K562 (cell line): Measurements from ENCODE around the gene COX7A2. TPM values are rescaled to one million over a fixed set of nuclear protein-coding genes. Genes with fewer than 3 reads are reported as not detected.

Experiments
- JUN ChIP-seq, 2 experiments: sonication (generic) in 1 of 2; formaldehyde crosslinking in 1 of 2; IDR thresholded peaks; 2 replicates each; pipeline versions ENCODE4 v1.6.1 to v1.8.0; 2012 to 2022; ENCODE audit warnings: borderline replicate concordance in 2 of 2, mild to moderate bottlenecking in 2 of 2, improper control_type of control experiment in 1 of 2, low read depth in 1 of 2, low read length in 1 of 2, missing genetic modification reagents in 1 of 2
- MAZ ChIP-seq, 2 experiments: fragments of 450-650 bp in 1 of 2; sonication (generic) in 1 of 2; formaldehyde crosslinking; IDR thresholded peaks in 1 of 2; conservative IDR thresholded peaks in 1 of 2; 2 replicates each; pipeline versions ENCODE4 v1.4.0 to v1.5.0; 2020; ENCODE audit warnings: mild to moderate bottlenecking in 1 of 2, missing genetic modification reagents in 1 of 2
- MECOM ChIP-seq: fragments of 250-450 bp; sonication (Bioruptor Pico); IDR thresholded peaks from 2 replicates; pipeline ENCODE4 v1.8.0; 2022; ENCODE audit warnings: inconsistent platforms
- POLR2AphosphoS5 ChIP-seq: IDR thresholded peaks from 2 replicates; pipeline ENCODE4 v1.6.1; 2011; ENCODE audit warnings: mild to moderate bottlenecking, low read depth, low read length, moderate library complexity; ENCODE audit not compliant: control insufficient read depth, insufficient read depth
- PPARD ChIP-seq: fragments of 250-450 bp; sonication (Bioruptor Pico); IDR thresholded peaks from 2 replicates; pipeline ENCODE4 v1.8.0; 2022; ENCODE audit warnings: inconsistent platforms, mild to moderate bottlenecking, moderate library complexity
- SP1 ChIP-seq: sonication (generic); formaldehyde crosslinking; IDR thresholded peaks from 2 replicates; pipeline ENCODE4 v1.8.1; 2022; ENCODE audit warnings: mild to moderate bottlenecking, missing genetic modification reagents
- SP2 ChIP-seq: IDR thresholded peaks from 2 replicates; pipeline ENCODE4 v1.6.1; 2011; ENCODE audit warnings: mild to moderate bottlenecking, low read depth, low read length, moderate library complexity; ENCODE audit not compliant: poor library complexity, severe bottlenecking; ENCODE audit errors: extremely low read depth
- SPI1 ChIP-seq: IDR thresholded peaks from 2 replicates; pipeline ENCODE4 v1.6.1; 2011; ENCODE audit warnings: low read depth, low read length, control low read depth, borderline replicate concordance
- TAF9B ChIP-seq: fragments of 450-650 bp; IDR thresholded peaks from 2 replicates; pipeline ENCODE4 v1.6.1; 2018; ENCODE audit warnings: mild to moderate bottlenecking; ENCODE audit not compliant: partially characterized antibody
- ZSCAN29 ChIP-seq: fragments of 450-650 bp; IDR thresholded peaks from 2 replicates; pipeline ENCODE4 v1.6.1; 2017
- polyA plus RNA-seq, 8 experiments: library from polyadenylated mRNA; depleted of rRNA in 4 of 8; stranded (reverse) in 5 of 8; unstranded in 3 of 8; fragments of >200 nt; fragmentation: Nextera tagmentation in 2 of 8; fragmentation: Illumina TruSeq in 1 of 8; extraction: Ambion mirVana in 2 of 8; extraction: Trizol in 1 of 8; gene quantifications; 2 replicates each; pipeline versions ENCODE4 v1.2.1 to v1.2.3, GENCODE V29; 2011 to 2014; ENCODE audit warnings: inconsistent platforms in 1 of 8, missing spikeins in 1 of 8
- total RNA-seq, 7 experiments: library from RNA; depleted of rRNA in 6 of 7; stranded (reverse); fragments of >200 nt in 6 of 7; fragmentation: Illumina TruSeq in 2 of 7; extraction: Trizol in 2 of 7; gene quantifications; 2 replicates each; pipeline versions ENCODE4 v1.2.1 to v1.2.3, GENCODE V29; 2011 to 2021; ENCODE audit warnings: low replicate concordance in 1 of 7
- TF ChIP-seq, protein P1 (sequence below): sonication (generic); formaldehyde crosslinking; IDR thresholded peaks from 2 replicates; pipeline ENCODE4 v1.9.0; 2022; ENCODE audit warnings: mild to moderate bottlenecking, missing genetic modification reagents
- TF ChIP-seq, protein P2 (sequence below): sonication (generic); formaldehyde crosslinking; IDR thresholded peaks from 2 replicates; pipeline ENCODE4 v1.8.1; 2022; ENCODE audit warnings: missing genetic modification reagents
- TF ChIP-seq, protein P3 (sequence below), 2 experiments: fragments of 450-650 bp in 1 of 2; sonication (generic) in 1 of 2; formaldehyde crosslinking in 1 of 2; IDR thresholded peaks; 2 replicates each; pipeline versions ENCODE4 v1.7.1 to v1.9.0; 2016 to 2022; ENCODE audit warnings: inconsistent platforms in 1 of 2, mild to moderate bottlenecking in 1 of 2, missing genetic modification reagents in 1 of 2

The COX7A2 gene
- total and polyA plus RNA-seq, 9 of the 15 experiments (the other 6 are each of a cell fraction or from before 2014, with no cell fraction given): 234 to 2,216 (median 585) TPM

DNA sequence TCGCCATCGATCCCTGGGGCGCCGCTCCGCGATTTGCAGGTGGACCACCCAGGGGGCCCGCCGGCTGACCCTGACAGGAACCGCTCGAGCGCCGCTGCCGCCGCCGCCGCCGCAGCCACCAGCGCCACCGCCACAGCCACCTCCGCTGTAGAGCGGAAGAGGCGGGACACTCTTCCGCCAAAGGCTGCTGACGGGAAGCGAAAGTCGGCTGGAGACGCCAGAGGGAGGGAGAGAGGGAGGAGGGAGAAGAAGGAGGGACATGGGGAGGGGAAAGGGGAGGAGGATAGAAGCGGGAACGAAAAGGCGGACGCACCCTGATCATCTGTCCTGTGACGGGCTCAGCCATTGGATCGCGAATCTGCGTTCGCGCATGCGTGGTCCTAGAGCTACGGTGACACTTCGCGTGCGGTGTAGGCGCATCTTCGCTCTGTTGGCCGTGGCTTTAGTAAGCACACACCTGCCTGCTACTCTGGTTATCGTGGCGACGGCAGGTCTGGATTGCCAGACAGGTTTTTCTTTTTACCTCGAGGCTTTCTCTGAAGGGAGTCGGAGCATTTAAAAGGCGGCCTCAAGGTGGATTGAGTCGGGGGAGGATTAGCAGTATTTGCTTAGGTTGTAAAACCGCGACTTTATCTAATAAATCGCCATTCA lies 41.2 kb upstream of the COX7A2 start, which contains the start of gene TMEM30A (continued):
- TF ChIP-seq PPARD (CRISPR knock-in tag): no peak
- TF ChIP-seq SPI1: peak; percentile 63
- TF ChIP-seq, protein P1, sequence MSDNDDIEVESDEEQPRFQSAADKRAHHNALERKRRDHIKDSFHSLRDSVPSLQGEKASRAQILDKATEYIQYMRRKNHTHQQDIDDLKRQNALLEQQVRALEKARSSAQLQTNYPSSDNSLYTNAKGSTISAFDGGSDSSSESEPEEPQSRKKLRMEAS (CRISPR knock-in tag): peak; percentile 60
- TF ChIP-seq TAF9B: peak; percentile 68
- peak; percentile 93 for TF ChIP-seq SP1 (CRISPR knock-in tag)
- peak; percentile 24 for TF ChIP-seq SP2
- TF ChIP-seq, protein P2, sequence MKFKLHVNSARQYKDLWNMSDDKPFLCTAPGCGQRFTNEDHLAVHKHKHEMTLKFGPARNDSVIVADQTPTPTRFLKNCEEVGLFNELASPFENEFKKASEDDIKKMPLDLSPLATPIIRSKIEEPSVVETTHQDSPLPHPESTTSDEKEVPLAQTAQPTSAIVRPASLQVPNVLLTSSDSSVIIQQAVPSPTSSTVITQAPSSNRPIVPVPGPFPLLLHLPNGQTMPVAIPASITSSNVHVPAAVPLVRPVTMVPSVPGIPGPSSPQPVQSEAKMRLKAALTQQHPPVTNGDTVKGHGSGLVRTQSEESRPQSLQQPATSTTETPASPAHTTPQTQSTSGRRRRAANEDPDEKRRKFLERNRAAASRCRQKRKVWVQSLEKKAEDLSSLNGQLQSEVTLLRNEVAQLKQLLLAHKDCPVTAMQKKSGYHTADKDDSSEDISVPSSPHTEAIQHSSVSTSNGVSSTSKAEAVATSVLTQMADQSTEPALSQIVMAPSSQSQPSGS (CRISPR knock-in tag): no peak
- TF ChIP-seq POLR2AphosphoS5: peak; percentile 80; the same call in 1 of the 2 replicates
- TF ChIP-seq JUN (IDR thresholded peaks at IDR 0.05; ENCODE audit: borderline replicate concordance, low read depth, low read length): no peak
- TF ChIP-seq JUN (CRISPR knock-in tag; IDR thresholded peaks at IDR 0.05; ENCODE audit: borderline replicate concordance): 0 out of 2 replicates have a peak, but pooled peaks have one; percentile 22
- TF ChIP-seq ZSCAN29: no peak
- TF ChIP-seq, protein P3, sequence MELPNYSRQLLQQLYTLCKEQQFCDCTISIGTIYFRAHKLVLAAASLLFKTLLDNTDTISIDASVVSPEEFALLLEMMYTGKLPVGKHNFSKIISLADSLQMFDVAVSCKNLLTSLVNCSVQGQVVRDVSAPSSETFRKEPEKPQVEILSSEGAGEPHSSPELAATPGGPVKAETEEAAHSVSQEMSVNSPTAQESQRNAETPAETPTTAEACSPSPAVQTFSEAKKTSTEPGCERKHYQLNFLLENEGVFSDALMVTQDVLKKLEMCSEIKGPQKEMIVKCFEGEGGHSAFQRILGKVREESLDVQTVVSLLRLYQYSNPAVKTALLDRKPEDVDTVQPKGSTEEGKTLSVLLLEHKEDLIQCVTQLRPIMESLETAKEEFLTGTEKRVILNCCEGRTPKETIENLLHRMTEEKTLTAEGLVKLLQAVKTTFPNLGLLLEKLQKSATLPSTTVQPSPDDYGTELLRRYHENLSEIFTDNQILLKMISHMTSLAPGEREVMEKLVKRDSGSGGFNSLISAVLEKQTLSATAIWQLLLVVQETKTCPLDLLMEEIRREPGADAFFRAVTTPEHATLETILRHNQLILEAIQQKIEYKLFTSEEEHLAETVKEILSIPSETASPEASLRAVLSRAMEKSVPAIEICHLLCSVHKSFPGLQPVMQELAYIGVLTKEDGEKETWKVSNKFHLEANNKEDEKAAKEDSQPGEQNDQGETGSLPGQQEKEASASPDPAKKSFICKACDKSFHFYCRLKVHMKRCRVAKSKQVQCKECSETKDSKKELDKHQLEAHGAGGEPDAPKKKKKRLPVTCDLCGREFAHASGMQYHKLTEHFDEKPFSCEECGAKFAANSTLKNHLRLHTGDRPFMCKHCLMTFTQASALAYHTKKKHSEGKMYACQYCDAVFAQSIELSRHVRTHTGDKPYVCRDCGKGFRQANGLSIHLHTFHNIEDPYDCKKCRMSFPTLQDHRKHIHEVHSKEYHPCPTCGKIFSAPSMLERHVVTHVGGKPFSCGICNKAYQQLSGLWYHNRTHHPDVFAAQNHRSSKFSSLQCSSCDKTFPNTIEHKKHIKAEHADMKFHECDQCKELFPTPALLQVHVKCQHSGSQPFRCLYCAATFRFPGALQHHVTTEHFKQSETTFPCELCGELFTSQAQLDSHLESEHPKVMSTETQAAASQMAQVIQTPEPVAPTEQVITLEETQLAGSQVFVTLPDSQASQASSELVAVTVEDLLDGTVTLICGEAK (IDR thresholded peaks at IDR 0.05): peak; percentile 97
- TF ChIP-seq, protein P3 (CRISPR knock-in tag; IDR thresholded peaks at IDR 0.05): no peak
- TF ChIP-seq MECOM: peak; percentile 91
- TF ChIP-seq MAZ (CRISPR knock-in tag; conservative IDR thresholded peaks at IDR 0.05 in 1 of 2, IDR thresholded peaks at IDR 0.05 in 1 of 2): peak; percentile 93 to 94
